HepG2 (cell line): ENCODE results near the gene SBK2. TPM values are rescaled to one million over a fixed set of nuclear protein-coding genes. Genes with fewer than 3 reads are reported as not detected.

Experiments
- ARID4A ChIP-seq: sonication (generic); formaldehyde crosslinking; IDR thresholded peaks from 2 replicates; pipeline ENCODE4 v1.5.0; 2020; ENCODE audit warnings: mild to moderate bottlenecking, missing genetic modification reagents, borderline replicate concordance
- BRD4 ChIP-seq: sonication (generic); formaldehyde crosslinking; IDR thresholded peaks from 2 replicates; pipeline ENCODE4 v1.4.0; 2020; ENCODE audit warnings: missing genetic modification reagents
- DNMT3B ChIP-seq: conservative IDR thresholded peaks from 2 replicates; pipeline ENCODE4 v1.6.1; 2016; ENCODE audit warnings: missing biosample characterization, control low read depth
- ETV5 ChIP-seq: IDR thresholded peaks from 2 replicates; pipeline ENCODE4 v1.6.1; 2018; ENCODE audit warnings: missing biosample characterization, missing genetic modification reagents, inconsistent platforms, borderline replicate concordance
- IKZF1 ChIP-seq: fragments of 450-650 bp; IDR thresholded peaks from 2 replicates; pipeline ENCODE4 v1.7.1; 2016
- IRF1 ChIP-seq: sonication (generic); formaldehyde crosslinking; IDR thresholded peaks from 2 replicates; pipeline ENCODE4 v1.4.0; 2020; ENCODE audit warnings: low read depth, mild to moderate bottlenecking, missing genetic modification reagents
- KDM5B ChIP-seq: sonication (generic); formaldehyde crosslinking; IDR thresholded peaks from 2 replicates; pipeline ENCODE4 v1.4.0; 2020; ENCODE audit warnings: missing genetic modification reagents, mild to moderate bottlenecking, borderline replicate concordance
- MXD1 ChIP-seq: sonication (generic); formaldehyde crosslinking; IDR thresholded peaks from 2 replicates; pipeline ENCODE4 v1.4.0; 2020; ENCODE audit warnings: mild to moderate bottlenecking, missing genetic modification reagents
- NR0B2 ChIP-seq: sonication (generic); formaldehyde crosslinking; IDR thresholded peaks from 2 replicates; pipeline ENCODE4 v1.4.0; 2020; ENCODE audit warnings: mild to moderate bottlenecking, missing genetic modification reagents
- NR2F2 ChIP-seq: IDR thresholded peaks from 2 replicates; pipeline ENCODE4 v1.6.1; 2012; ENCODE audit warnings: low read depth, inconsistent platforms, borderline replicate concordance
- RARA ChIP-seq: IDR thresholded peaks from 2 replicates; pipeline ENCODE4 v1.6.1; 2016; ENCODE audit warnings: missing genetic modification reagents, missing compliant biosample characterization
- SIX4 ChIP-seq: sonication (generic); formaldehyde crosslinking; IDR thresholded peaks from 2 replicates; pipeline ENCODE4 v1.4.0; 2020; ENCODE audit warnings: missing genetic modification reagents
- USF2 ChIP-seq, 2 experiments: sonication (generic) in 1 of 2; formaldehyde crosslinking in 1 of 2; IDR thresholded peaks; 2 replicates each; pipeline versions ENCODE4 v1.5.1 to v1.6.1; 2011 to 2020; ENCODE audit warnings: borderline replicate concordance in 1 of 2, low read depth in 1 of 2, low read length in 1 of 2, mild to moderate bottlenecking in 1 of 2, missing genetic modification reagents in 1 of 2, moderate library complexity in 1 of 2
- ZNF138 ChIP-seq: sonication (generic); formaldehyde crosslinking; IDR thresholded peaks from 2 replicates; pipeline ENCODE4 v1.5.0; 2020; ENCODE audit warnings: mild to moderate bottlenecking, low read depth, missing genetic modification reagents
- ZNF563 ChIP-seq: sonication (generic); formaldehyde crosslinking; IDR thresholded peaks from 2 replicates; pipeline ENCODE4 v1.8.0; 2022; ENCODE audit warnings: mild to moderate bottlenecking, moderate library complexity, missing genetic modification reagents
- ZNF703 ChIP-seq: sonication (generic); formaldehyde crosslinking; IDR thresholded peaks from 2 replicates; pipeline ENCODE4 v1.5.1; 2020; ENCODE audit warnings: missing genetic modification reagents, mild to moderate bottlenecking, moderate library complexity, borderline replicate concordance
- ZNF709 ChIP-seq: sonication (generic); formaldehyde crosslinking; IDR thresholded peaks from 2 replicates; pipeline ENCODE4 v1.5.0; 2020; ENCODE audit warnings: mild to moderate bottlenecking, missing genetic modification reagents
- ZNF749 ChIP-seq: sonication (generic); formaldehyde crosslinking; IDR thresholded peaks from 2 replicates; pipeline ENCODE4 v1.8.0; 2022; ENCODE audit warnings: mild to moderate bottlenecking, missing genetic modification reagents, moderate library complexity, borderline replicate concordance
- ZNF788 ChIP-seq: sonication (generic); formaldehyde crosslinking; IDR thresholded peaks from 2 replicates; pipeline ENCODE4 v1.5.0; 2020; ENCODE audit warnings: mild to moderate bottlenecking, missing genetic modification reagents, borderline replicate concordance
- ZSCAN22 ChIP-seq: sonication (generic); formaldehyde crosslinking; IDR thresholded peaks from 2 replicates; pipeline ENCODE4 v1.4.0; 2020; ENCODE audit warnings: mild to moderate bottlenecking, missing genetic modification reagents
- polyA plus RNA-seq, 8 experiments: library from polyadenylated mRNA; depleted of rRNA in 3 of 8; stranded (reverse) in 7 of 8; unstranded in 1 of 8; fragments of >200 nt; fragmentation: Illumina TruSeq in 4 of 8; extraction: Trizol in 4 of 8; gene quantifications; 2 replicates each; pipeline versions ENCODE4 v1.2.1 to v1.2.3, GENCODE V29; 2011 to 2016; ENCODE audit warnings: low read depth in 4 of 8, missing spikeins in 1 of 8, mixed read lengths in 1 of 8; ENCODE audit not compliant: insufficient read depth in 1 of 8
- total RNA-seq, 5 experiments: library from RNA; depleted of rRNA; stranded (reverse); fragments of >200 nt; fragmentation: Illumina TruSeq; extraction: Trizol; gene quantifications; 2 replicates each; pipeline ENCODE4 v1.2.3, GENCODE V29; 2016; ENCODE audit warnings: low read depth in 1 of 5

SBK2 gene
- total and polyA plus RNA-seq, 2 of the 13 experiments (the other 11 are each of a cell fraction or from before 2014, with no cell fraction given): 0.24 TPM; not detected in 1

GRCh38 chr19:55585658-55586339 lies 48.9 kb upstream of the SBK2 start (continued):
- TF ChIP-seq USF2 (IDR thresholded peaks at IDR 0.05; ENCODE audit: low read depth, low read length) (0 out of 2 replicates have a peak, but pooled peaks have one; percentile 4), USF2 (CRISPR knock-in tag; IDR thresholded peaks at IDR 0.05; ENCODE audit: borderline replicate concordance) (no peak; the same call in 1 of the 2 replicates), ZNF709 (CRISPR knock-in tag) (no peak), ETV5 (peak; percentile 69; the same call in 1 of the 2 replicates), ZNF749 (CRISPR knock-in tag) (no peak), ZNF138 (CRISPR knock-in tag) (no peak), NR0B2 (CRISPR knock-in tag) (no peak), ZSCAN22 (CRISPR knock-in tag) (no peak), ZNF703 (CRISPR knock-in tag) (no peak), MXD1 (CRISPR knock-in tag) (no peak), RARA (CRISPR knock-in tag) (no peak), DNMT3B (CRISPR knock-in tag) (no peak), IKZF1 (no peak), BRD4 (no peak), ARID4A (peak; percentile 77; the same call in 1 of the 2 replicates), ZNF788 (CRISPR knock-in tag) (peak; percentile 34; the same call in 1 of the 2 replicates), KDM5B (CRISPR knock-in tag) (peak; percentile 46; the same call in 1 of the 2 replicates), IRF1 (no peak), SIX4 (CRISPR knock-in tag) (no peak), ZNF563 (CRISPR knock-in tag) (no peak), NR2F2 (no peak)
